Activated CD4-positive, alpha-beta T cell treated with anti-CD3 and anti-CD28 coated beads, Interleukin-2, amount 50 U/mL, for 4 hours (primary cell): ENCODE measurements around the gene WWP2.
"Not testable (repeated sequence)": the region's sequence is repeated elsewhere in the genome, so short reads cannot be mapped to it uniquely, and the experiment has no call there.

ENCODE experiments used
- DNase-seq, 2 experiments: peaks; one replicate each; pipeline ENCODE4 v3.0.0-alpha.2; 2020

WWP2 gene

DNA sequence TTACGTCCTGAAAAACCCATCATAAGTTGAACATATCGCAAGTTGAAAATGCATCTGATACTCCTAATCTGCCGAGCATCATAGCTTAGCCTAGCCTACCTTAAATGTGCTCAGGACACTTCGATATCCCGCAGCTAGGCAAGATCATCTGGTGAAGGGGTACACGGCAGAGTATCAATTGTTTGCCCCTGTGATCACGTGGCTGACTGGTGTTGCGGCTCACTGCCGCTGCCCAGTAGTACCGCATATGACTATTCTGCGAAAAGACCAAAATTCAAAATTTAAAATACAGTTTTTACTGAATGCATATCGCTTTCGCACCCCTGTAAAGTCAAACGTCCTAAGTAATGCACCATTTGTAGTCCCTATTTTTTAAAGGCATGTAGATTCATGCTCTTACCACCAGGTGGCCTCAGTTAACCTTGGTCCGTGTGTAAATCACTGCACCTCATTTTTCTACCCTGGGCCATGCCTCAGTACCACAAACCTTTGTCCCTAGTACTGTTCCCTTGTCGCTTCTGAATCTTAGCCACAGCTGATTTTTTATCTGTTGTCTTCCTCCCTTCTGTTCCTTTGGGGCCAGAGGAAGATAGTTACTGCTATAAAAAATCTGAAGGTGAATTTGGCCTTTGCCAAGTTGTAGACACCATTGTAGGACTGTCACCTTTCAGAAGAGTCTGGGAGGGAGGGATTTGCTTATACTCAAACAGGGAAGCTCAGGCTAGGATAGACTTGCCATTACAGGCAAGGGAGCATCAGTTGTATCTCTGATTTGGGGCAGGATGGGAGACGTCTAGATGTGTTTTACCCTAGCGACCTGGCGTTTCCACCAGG is 34.4 kb downstream of the WWP2 start:
- peak in 1 of 2 experiments; percentile 2 for DNase-seq

DNA sequence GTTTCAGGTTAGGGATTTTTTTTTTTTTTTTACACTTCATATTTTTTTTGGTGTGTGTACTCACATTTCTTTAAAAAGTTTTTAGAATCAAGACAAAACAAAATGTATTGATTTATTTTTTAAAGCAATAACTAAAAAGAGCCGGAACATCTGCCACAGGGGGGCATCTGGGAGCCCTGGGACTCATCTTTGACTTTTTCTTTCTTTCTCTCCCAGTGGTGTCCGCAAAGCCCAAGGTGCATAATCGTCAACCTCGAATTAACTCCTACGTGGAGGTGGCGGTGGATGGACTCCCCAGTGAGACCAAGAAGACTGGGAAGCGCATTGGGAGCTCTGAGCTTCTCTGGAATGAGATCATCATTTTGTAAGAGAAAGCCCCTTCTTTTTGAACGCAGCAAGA is 36.3 kb downstream of the WWP2 start:
- no peak for DNase-seq

DNA sequence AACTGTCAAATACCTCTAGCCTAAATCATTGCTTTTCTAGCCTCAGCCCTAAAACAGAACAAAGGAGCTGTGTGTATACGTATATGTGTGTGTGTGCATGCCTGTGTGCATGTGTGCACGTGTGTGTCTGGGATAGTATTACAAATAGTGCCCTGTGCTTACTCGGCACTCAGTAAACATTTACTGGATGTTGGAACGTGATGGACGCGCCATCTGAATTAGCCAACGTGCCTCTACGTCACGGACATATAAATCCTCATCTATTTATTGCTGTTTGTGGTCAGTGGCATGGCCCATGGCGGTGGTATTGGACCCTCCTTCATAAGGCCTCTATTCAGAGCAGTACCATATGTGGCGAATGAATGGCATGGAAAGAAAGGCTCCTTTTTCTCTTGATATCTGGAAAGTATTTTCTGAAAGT is 37.5 kb downstream of the WWP2 start:
- no peak for DNase-seq

DNA sequence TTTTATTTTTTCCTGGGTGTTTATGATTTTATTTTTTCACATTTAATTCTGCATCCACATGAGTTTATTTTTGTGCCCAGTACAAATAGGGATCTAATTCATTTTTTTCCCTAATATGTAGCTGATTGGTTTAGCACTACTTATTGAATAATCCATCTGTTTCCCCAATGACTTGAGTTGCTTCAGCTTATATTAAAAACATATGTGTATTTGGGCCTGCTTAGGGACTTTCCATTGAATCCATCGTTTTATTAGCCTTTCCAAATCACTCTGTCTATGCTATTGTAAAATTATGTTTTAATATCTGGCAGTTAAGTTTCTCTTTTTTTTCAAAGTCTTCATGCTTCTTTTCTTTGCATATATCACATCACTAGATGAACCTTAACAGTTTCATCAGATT is 42.2 kb downstream of the WWP2 start:
- no peak for DNase-seq

DNA sequence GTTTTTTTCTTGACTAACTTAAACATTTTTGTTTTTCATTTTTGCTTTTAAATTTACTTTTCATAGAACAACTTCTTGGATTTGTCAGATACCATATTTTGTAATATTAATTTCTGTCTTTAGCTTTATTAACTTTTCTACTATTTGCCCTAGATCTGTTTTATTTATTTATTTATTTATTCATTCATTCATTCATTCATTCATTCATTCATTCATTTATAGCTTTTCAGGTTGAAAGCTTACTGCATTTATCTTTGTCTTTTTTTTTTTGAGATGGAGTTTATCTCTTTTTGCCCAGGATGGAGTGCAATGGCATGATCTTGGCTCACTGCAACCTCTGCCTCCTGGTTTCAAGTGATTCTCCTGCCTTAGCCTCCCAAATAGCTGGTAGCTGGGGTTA is 44.6 kb downstream of the WWP2 start:
- DNase-seq = not testable (repeated sequence)

DNA sequence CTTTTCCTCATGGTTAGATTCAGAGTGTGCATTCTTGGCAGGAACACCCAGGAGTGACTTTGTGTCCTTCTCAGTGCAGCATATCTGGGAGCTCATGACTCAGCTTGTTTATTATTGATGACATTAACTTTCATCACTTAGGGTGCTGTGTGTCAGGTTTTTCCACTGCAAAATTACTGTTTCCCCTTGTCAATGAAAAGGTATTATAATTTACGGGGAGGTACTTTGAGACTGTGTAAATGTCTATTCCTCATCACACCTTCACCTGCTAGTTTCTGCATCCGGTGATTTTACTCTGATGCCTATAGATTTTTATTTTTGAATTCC is 50.5 kb downstream of the WWP2 start:
- no peak for DNase-seq

DNA sequence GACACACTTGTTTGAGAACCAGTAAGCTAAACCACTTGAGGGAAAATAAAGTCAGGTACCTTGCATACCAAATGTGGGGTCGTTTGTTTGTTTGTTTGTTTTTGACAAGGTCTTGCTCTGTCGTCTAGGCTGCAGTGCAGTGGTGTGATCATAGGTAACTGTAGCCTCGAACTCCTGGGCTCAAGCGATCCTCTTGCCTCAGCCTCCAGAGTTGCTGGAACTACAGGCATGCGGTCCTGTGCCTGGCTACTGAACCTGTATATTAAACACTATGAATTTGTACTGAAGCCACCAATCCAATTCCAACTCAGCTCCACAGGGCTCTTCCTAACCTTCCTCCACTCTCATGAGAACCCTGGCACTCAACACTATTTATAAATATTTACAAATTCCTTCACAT is 51.9 kb downstream of the WWP2 start:
- DNase-seq = no peak

DNA sequence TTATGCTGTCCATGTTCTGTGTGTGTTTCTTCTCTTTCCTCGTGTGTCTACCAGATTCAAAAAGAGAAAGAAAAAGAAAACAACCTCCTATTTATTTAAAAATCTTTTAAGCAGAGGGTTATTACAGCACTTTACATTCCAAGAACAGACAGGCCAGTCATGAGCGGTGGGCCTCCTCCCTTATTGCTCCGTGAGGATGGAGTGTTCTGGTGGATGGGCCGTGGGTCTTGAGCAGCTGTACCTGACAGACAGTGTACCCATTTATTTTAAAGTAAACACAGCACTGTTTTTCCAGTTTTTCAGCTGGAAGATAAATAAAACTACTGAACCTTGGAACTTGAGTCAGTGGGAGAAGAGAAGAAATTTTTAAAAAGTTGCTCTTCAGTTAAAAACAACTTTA is 52.4 kb downstream of the WWP2 start:
- DNase-seq = no peak

DNA sequence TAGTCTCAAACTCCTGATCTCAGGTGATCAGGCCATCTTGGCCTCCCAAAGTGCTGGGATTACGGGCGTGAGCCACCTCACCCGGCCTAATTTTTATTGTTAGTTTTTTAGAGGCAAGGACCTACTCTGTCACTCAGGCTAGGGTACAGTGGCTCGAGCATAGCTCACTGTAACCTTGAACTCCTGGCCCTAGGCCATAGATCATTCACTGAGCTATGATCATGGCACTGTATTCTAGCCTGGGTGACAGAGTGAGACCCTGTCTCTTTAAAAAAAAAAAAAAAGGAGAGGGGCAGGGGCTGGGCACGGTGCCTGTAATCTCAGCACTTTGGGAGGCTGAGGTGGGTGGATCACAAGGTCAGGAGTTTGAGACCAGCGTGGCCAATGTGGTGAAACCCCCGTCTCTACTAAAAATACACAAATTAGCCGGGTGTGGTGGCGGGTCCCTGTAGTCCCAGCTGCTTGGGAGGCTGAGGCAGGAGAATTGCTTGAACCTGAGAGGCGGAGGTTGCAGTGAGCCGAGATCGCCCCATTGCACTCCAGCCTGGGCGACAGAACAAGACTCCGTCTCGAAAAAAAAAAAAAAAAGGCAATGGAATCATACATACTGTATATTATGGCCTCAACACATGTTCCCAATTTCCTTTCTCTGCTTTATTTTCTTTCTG is 53.2 kb downstream of the WWP2 start:
- DNase-seq = not testable (repeated sequence)

DNA sequence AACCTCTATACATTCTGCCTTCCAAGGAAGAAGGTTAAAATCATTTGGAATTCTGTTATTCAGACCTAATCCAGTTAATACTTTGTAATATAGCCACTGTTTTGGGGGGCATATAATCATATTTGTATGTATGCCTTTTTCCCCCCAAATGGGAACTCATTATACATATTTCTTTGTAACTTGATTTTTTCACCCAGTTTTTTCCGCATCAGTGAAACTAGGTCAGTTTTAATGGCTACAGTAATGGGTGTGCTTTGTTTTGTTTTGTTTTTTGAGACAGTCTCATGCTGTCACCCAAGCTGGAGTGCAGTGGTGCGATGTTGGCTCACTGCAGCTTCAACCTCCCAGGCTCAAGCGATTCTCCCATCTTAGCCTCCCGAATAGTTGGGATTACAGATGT is 54.9 kb downstream of the WWP2 start:
- DNase-seq = no peak

DNA sequence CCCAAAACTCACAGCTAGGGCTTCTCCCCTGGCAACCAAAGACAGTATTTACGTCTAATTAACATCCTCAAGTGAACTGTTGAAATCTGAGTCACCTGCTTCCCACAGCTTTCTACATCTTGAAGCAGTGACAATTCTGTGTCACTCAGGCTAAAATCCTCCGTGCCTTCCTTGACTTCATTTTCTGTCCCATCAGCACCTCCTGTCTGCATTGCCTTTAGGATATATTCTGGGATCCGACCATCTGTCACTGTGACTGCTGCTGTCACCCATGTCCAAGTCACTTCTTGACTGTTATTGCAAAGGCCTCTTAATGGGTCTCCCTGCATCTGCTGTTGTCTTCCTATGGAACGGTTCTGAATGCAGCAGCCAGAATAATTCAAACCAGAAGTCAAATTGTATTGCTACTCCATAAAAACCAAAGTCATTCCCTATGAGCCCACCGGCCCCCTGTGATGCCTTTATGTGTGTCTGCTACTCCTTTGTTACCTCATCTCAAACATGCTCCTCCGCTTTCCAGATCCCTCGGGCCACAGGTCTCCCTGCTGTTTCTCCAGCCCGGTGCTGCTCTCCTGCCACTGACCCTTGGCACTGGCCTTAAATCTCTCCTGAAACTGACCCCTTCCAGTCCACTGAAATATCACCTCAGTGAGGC is 56.9 kb downstream of the WWP2 start:
- DNase-seq = no peak

DNA sequence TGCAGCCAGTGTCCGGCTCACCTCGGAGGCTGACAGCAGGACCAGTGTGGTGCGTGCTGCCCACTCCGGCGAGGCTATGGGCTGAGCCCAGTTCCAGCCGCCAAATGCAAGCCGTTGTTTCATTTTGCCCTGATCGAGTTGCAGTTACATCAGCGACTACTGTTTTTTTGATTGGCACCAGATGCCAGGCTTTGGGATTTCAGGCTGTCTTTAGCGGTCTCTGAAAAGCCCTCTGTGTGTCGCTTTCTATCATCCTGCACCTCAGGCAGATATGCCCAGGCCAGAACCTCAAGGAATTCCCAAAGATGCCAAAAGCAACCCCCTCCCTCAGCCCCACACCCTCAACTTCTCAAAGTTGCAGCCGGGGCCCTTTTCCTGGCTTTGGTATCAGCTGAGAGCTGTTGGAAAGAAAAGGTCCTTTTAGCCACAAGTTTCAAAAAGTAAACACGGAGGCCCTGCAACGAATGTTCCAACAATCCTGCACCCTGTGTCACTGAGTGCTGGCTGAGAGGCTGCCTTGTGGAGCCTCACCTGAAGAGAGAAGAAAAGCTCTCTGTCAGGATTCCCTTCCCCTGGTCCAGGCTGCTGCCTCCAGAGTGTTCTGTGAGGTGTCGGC is 58.9 kb downstream of the WWP2 start:
- DNase-seq = no peak

DNA sequence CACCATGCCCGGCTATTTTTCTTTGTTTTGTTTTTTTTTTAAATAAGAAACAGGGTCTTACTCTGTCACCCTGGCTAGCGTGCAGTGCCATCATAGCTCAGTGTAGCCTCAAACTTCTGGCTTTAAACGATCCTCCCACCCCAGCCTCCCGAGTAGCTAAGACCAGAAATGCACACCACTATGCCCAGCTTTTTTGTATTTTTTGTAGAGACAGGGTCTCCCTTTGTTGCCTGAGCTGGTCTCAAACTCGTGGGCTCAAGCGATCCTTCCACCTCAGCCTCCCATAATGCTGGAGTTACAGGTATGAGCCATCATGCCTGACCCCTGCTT is 59.7 kb downstream of the WWP2 start:
- no peak for DNase-seq

DNA sequence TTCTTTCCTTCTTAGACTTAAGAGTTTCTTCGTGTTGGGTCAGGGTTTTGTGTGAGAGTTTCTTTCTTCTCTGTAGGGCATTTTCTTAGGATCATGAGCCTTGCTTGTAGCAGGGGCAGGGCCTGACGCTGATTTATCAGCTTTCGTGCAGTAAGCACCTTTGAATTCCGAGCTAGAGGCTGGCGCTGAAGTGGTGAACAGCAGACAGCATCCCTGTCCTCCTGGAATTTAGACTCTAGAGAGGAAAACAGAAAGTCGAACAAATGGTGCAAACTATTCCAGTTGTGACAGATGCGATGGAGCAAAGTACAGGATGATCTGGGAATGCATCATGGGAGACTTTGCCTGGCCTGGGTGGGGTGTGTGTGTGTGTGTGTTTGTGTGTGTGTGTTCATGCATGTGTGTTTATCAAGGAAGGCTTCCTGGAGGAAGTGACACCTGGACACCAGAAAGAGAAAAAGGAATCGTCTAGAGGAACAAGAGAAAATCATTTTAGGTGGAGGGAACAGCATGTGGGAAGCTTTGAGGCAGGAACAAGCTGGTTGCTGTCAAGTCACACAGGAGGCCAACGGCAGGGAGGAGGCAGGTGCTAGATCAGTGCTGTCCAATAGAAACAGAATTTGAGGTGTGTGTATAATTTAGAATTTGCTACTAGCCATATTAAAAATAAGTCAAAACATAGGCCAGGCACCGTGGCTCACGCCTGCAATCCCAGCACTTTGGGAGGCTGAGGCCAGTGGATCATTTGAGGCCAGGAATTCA is 60.2 kb downstream of the WWP2 start:
- DNase-seq = no peak

DNA sequence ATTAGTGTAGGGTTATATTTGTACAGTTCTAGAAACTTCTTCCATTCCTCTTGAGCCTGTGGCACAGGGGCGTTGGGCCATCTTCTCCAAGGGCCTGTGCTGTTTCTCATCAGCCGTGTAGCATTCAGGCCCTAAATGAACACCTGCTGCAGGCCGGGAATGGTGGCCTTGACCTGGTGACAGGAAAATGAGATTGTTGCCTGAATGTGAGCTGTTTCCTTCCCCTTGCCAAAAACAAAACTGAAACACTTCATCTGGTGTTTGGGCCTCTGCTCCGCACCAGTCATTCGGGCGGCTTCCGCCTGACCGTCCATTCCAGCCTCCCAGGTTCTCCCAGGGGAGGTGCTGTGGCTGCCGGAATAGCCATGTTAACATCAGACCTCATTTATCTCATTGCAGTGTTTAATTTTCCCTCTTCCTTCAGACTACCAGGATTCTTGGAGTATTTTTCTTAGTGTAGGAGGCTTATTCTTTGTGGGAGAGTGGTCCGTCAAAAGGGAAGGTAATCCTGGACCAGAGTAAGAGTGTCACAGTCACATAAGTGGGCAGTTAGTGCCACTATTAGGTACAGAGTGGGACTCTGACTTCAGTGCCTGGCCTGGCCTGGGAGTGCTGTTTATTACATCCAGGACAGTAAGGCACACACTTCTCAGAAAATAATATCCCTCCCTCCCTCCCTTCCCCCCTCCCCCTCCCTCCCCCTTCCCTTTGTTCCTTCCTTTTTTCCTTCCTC is 61.9 kb downstream of the WWP2 start:
- DNase-seq = no peak

DNA sequence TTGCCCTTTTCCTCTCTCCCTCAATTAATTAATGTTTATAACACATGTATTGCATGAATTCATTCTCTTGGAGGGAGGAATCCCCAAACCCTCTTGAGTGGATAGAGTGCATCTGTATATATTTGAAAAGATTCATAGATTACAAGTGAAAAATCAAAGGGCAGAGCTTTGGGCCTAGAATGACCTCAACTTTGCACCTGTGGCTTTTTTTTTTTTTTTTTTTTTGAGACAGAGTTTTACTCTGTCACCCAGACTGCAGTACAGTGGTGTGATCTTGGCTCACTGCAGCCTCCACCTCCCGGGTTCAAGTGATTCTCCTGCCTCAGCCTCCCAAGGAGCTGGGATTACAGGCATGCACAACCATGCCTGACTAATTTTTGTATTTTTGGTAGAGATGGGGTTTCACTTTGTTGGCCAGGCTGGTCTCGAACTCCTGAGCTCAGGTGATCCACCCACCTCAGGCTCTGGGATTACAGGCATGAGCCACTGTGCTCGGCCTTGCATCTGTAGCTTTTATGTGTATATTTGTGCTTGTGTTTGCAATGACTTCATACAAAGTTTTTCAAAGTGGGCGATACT is 62.5 kb downstream of the WWP2 start:
- not testable (repeated sequence) for DNase-seq

DNA sequence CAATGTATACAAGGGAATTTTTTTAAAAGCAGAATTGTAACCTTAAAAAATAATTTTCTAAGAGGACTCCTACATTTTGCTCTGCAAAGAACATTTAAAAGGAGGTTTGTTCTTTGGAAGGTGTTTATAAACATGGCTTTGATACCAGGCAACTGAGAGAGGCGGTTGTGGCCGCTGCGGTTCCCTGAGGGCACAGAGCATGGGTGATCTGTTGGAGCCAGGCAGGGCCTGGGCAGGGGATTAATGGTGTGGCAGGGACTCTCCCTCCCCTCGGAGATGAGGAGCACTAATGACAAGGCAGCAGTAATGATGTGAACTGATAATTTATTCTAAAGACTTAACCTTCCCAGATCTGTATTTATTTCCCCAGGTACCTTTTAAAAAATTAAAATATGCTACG is 65.4 kb downstream of the WWP2 start:
- DNase-seq = no peak

DNA sequence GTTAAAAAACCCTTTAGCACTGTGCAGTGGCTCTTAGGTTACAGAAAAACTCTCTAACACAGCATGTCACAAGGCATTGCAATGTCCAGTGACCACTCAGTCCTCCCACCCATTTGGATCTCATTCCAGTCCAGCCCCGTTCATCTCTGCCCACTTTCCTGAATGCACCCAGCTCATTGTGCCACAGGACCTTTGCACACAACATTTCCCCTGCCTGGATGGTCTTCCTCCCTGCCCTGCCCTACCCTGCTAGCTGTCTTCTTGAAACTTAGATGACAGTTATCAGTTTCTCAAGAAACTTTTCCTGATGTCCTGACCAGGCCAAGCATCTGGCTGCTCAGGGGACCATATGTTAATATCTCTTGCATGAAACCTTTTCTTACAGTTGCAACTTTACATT is 67.2 kb downstream of the WWP2 start:
- no peak for DNase-seq

DNA sequence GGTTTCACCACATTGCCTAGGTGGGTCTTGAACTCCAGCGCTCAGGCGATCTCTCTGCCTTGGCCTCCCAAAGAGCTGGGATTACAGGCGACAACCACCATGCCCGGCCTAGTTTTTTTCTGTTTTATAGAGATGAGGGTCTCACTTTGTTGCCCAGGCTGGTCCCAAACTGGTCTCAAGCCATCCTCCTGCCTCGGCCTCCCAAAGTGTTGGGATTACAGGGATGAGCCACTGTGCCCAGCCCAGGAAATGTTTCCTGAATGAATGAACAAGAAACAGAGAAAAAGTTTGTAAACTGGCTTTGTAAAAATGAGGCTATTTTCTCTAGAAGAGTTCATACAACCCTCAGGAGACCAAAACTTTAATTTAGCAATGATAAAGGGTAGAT is 68.0 kb downstream of the WWP2 start:
- no peak for DNase-seq

DNA sequence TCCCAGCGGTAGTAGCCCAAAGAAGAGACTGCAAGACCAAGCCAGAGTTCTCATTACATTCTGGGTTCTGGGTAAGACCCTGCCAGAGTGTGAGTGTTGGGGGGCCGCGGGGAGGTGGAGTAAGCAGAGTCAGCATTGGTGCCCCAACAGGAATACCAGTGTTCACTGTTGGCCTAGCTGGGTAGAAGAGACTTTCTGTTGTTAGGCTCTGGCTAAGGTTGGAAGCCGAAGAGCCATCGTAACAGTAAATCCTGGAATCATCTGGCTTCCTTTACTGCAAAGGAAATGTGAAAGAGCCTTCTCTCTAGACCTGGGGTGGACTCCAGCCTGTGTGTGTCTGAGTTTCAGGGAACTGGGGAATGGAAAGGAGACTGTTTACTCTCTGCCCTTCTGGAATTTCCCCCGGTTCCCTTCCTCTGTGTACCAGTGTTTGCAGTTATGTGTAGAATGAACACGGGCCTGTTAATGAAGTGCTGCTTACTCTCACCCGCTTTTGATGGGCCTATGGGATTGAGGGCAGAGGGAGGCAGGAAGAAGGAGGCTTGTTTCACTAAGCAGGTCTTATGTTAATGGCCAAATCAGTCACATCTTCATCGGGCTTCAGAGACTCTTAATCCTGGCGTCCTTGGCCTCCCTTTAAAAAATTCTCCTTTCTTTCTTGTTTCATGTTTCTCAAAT is 68.5 kb downstream of the WWP2 start:
- no peak for DNase-seq
